Stimulated activated CD8-positive, alpha-beta memory T cell treated with anti-CD3 and anti-CD28 coated beads, Interleukin-15, amount 100 ng/mL, for 4 hours (primary cell): ENCODE measurements around the gene PDCD1.
A peak's percentile ranks its signal among the peaks of the same experiment; 100 is the strongest.

Source experiments
- DNase-seq, 2 donors: peaks; one replicate each; pipeline ENCODE4 v3.0.0-alpha.2; 2020; ENCODE audit warnings: low read depth in 2 of 2

PDCD1 gene

GRCh38 chr2:241895712-241896641 is 37.3 kb upstream of the PDCD1 start:
- DNase-seq: no peak

DNA sequence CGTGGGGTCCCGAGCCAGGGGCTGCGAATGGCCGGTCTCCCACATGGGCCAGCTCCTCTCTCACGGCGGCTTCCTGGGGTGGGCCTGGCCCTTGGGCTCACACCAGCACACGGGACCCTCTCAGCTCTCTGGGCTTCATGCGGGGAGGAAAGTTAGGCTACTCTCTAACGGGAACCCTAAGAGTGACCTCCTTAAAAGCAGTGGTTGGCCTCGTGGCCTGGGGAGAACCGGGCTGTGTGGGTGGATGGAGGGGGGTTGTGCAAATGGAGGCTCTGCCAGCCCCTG is 36.7 kb upstream of the PDCD1 start:
- DNase-seq: no peak

GRCh38 chr2:241894681-241895426 is 36.2 kb upstream of the PDCD1 start:
- no peak for DNase-seq

DNA sequence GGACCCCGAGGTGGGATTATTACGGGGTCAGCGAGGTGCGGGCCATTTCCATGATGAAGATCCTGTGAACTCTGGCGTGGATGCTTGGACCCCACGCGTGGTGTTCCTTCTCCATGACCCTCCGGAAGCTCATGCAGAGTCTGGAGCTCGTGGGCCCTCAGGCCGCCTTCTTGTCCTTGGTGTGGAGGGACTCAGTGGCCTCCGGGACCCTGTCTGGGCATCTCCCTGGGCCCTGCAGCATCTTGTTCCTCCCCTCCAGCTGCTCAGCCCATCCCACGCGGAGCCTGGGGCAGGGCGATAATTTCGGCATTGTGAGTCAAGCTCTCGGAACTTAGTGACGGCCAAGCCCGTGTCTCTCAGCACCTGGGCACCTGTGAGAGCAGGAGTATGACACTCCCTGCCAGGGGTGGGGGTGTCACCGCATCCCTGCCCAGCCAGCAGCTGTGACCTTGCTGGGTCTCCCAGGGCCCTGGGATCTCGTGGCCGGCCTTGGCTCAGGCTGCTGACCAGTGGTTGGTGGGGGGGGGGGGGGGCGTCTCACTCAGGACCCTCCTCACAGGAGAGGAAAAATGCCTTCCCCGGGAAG is 35.5 kb upstream of the PDCD1 start:
- DNase-seq: no peak

DNA sequence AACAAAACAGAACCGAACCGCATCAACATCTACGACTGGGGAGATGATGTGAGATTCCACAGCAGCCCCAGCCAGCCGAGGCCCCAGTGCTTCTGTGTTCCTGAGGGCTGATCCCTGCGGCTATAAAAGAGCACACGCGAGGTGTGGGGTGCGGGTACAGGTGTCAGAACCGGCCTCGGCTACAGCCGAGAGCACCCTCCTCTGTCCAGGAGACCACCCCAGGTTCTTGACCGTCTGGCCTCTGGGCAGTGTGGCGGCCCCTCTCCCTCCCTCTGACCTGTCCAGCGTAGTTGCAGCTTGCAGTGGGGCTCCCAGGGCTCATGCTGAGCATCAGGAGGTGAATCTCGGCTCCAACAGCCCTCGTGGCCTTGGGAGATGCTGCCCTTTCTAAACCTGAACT is 34.6 kb upstream of the PDCD1 start:
- no peak for DNase-seq

GRCh38 chr2:241892299-241893137 is 33.8 kb upstream of the PDCD1 start:
- DNase-seq: no peak

GRCh38 chr2:241891988-241892298 is 33.2 kb upstream of the PDCD1 start:
- no peak for DNase-seq

- DNase-seq: no peak
These were observed 32.8 kb upstream of the PDCD1 start for GRCh38 chr2:241891315-241891987.

GRCh38 chr2:241890524-241891235 is 32.0 kb upstream of the PDCD1 start:
- DNase-seq: no peak

GRCh38 chr2:241888641-241889040 is 29.9 kb upstream of the PDCD1 start:
- DNase-seq: no peak

DNA sequence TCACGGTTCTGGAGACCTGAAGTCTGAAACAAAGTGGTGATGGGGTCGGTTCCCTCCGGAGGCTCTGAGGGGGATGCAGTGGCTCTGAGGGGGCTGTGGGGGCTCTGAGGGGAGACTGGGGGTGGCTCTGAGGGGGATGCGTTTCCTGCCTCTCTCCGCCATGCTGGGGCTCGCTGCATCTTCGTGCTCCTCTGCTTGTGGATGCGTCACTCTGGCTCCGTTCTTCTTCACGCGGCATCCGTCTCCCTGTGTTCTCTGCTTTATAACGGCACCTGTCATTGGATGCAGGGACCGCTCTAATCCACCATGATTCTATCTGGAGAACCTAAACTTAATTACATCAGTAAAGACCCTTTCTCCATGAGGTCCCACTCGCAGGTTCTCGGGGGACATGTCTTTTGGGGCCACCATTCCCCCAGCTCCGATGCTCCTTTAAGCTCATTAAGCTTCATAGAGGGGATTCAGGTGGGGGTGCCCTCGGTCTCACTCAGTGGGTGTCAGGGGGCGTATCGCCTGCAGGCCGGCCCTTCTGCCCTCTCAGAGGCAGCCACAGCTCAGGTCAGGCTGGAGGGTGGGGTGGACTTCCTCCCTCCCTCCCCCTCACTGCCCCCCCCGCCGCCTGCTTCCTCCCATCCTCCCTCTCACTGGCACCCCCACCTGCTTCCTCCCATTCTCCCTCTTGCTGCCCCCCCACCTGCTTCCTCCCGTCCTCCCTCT is 29.3 kb upstream of the PDCD1 start:
- DNase-seq: no peak

- no peak for DNase-seq
These were observed 28.2 kb upstream of the PDCD1 start for GRCh38 chr2:241886840-241887447.

GRCh38 chr2:241885946-241886643 is 27.4 kb upstream of the PDCD1 start:
- no peak for DNase-seq

GRCh38 chr2:241885291-241885945 is 26.7 kb upstream of the PDCD1 start:
- DNase-seq: no peak

DNA sequence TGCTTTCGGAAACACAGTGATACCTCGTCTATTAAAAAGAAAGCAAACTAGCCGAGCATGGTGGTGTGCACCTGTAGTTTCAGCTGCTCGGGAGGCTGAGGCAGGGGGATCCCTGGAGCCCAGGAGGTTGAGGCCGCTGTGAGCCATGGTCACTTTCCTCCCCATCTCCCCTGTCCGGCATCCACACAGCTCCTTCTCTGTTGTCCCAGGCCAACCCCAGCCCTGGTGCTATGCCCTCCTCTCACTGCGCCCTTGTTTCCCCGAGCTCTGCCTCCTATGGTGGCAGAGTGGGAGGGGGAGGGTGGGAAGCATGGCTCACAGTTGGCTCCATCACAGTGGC is 26.2 kb upstream of the PDCD1 start:
- DNase-seq: no peak

GRCh38 chr2:241882091-241882625 is 23.5 kb upstream of the PDCD1 start:
- peak; percentile 65 for DNase-seq

DNA sequence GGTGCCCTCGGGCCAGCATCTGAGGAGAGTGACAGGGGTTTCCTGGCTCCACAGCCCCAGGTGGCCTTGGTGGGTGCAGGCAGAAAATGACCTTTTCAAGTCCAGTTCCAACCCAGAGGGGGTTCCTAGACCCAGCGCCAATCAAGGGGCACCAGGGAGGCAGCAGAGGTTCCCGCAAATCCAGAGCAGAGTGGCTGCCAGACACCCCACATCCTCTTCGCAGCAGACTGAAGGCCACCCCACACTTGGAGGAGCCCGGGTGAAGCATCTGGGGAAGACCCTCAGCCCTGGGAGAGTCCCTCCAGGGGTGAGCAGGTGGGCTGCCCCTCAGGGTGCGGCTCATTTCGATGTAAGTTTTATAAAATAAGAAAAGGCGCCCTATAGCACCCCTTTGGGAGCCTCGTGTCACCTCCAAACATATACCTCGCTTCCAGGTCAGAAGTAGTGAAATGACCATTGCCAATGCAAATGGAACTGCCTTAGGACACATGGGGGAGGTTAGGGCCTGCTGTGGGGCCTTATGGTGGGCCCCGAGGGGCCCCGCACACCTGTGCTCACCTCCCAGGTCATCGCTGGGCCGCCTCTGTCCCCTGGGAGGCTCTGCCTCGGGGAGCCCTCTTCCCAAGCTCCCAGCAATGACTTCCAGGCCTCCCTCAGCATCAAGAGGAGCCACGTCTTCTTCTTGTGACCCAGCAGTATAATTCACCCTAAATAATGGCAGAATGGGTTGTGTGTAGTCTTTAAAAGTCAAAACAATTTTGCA is 21.8 kb upstream of the PDCD1 start:
- no peak for DNase-seq

DNA sequence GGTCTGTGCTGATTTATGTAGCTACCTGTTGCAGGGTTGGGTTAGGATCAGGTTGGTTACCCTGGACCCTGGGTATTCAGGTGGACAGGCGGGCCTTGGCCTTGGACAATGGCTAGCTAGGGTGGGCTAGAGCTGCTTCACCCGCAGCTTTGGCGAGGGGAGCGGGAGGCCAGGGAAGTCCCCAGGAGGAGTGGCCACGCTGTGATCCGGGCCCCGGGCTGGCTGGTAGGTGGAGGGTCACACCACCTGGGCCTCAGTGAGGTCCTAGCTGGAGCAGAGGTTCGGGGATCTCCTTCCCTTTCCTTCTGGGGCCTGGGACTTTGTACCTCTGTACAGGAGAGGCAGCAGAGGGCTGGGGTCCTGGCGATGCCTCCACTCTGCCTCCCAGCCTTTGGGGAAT is 20.6 kb upstream of the PDCD1 start:
- DNase-seq: no peak
